Body of pancreas (tissue), 4 donors: Measurements from ENCODE around the gene C5orf47. TPM values are rescaled to one million over a fixed set of nuclear protein-coding genes. Genes with fewer than 3 reads are reported as not detected.

Experiments
- ATAC-seq: fragments of 150-250 bp; one replicate; pipeline ENCODE4 v1.9.1; 2016
- DNase-seq, 4 donors: peaks; one replicate each; pipeline ENCODE4 v3.0.0-alpha.2; 2019
- H3K27ac ChIP-seq, 4 donors: fragments of 200-600 bp; sonication (generic); 1 replicate in 3 of 4; 2 replicates in 1 of 4; pipeline versions ENCODE4 v1.5.1 to v1.6.1; 2016 to 2019; ENCODE audit warnings: mild to moderate bottlenecking in 1 of 4, mixed read lengths in 1 of 4, moderate library complexity in 1 of 4
- H3K27me3 ChIP-seq, 2 donors: fragments of 200-600 bp; sonication (generic); one replicate each; pipeline ENCODE4 v1.6.0; 2016; ENCODE audit warnings: mild to moderate bottlenecking in 1 of 2
- H3K36me3 ChIP-seq, 2 donors: fragments of 200-600 bp; sonication (generic); replicated peaks in 1 of 2; 2 replicates each; pipeline ENCODE4 v1.5.1; 2016; ENCODE audit warnings: low read depth in 2 of 2; ENCODE audit not compliant: insufficient read depth in 1 of 2
- H3K4me1 ChIP-seq: fragments of 200-600 bp; sonication (generic); one replicate; pipeline ENCODE4 v1.6.0; 2016
- H3K4me3 ChIP-seq, 2 donors: fragments of 200-600 bp; sonication (generic); 1 replicate in 1 of 2; 2 replicates in 1 of 2; pipeline ENCODE4 v1.5.1; 2016 to 2019
- H3K9me3 ChIP-seq, 3 donors: fragments of 200-600 bp; sonication (generic); 1 replicate in 2 of 3; 2 replicates in 1 of 3; pipeline ENCODE4 v1.5.1; 2016
- POLR2A ChIP-seq, 3 donors: fragments of 450-650 bp; IDR thresholded peaks; one replicate each; pipeline ENCODE4 v1.6.1; 2016; ENCODE audit warnings: antibody characterized with exemption in 3 of 3, mild to moderate bottlenecking in 2 of 3
- WGBS, 2 donors: methylation state at CpG; one replicate each; pipeline ENCODE4 v1.1.5; 2017; 5-methylcytosine and 5-hydroxymethylcytosine counted together
- intact Hi-C: fragments of 100-400 bp; cut with DNase I; formaldehyde crosslinking; loops from one replicate; pipeline ENCODE4 v1.15.1; 2023
- total RNA-seq, 2 donors: library from RNA; depleted of rRNA; stranded (reverse); fragments of >200 nt; gene quantifications; one replicate each; pipeline ENCODE4 v1.1.0, GENCODE V29; 2016
- TF ChIP-seq, protein P1 (sequence below), 7 experiments: fragments of 450-650 bp in 4 of 7; fragments of 200-600 bp in 3 of 7; sonication (generic) in 3 of 7; IDR thresholded peaks; one replicate each; pipeline ENCODE4 v1.5.1; 2016 to 2019; ENCODE audit warnings: antibody characterized with exemption in 7 of 7

C5orf47 gene, protein sequence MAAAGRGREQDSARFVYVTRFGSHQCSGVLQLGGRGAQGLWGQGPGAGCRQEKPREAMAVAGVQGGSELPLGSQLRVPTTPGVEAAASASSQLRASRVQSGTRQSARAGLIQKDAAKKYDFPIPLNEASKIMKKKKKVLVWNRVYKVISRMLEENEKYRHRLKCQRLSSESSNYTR
- total RNA-seq: not detected

DNA sequence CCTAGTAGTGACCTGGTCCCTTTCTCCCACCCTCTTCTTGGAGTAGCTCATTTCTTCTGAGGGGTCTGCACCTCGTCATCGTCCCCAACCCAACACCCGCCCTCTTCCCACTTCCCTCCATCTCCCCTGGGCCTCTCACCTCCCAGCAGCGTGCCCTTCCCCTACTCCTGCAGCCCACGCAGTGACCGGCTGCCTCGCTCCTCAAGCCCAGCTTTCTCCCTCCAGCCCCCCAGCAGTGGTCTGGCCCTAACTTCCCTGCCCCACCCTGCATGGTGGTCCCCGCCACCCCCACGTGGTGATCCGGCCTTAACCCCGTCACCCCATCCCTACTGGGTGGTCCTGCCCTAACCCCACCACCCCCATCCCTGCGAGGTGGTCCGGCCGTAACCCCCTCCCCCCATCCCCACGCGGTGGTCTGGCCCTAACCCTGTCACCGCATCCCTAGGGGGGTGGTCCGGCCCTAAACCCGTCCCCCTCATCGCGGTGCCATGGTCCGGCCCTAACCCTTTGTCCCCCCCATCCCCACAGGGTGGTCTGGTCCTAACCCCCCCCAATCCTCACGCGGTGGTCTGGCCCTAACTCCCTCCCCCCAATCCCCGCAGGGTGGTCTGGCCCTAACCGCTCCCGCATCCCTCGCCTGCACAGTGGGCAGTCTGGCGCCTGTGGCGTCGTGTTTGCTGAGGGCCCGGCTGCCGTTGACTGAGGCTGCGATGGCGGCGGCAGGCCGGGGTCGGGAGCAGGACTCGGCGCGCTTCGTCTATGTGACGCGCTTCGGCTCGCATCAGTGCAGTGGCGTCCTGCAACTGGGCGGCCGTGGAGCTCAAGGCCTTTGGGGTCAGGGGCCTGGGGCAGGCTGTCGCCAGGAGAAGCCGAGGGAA, at the start of gene C5orf47:
Gene C5orf47 (plus strand): TSS at position 617 of the 878 bp plus-strand sequence. CDS start 94 bp downstream, at position 711.
- 87 to 90% methylated on average over 31 to 40 of the region's 51 CpGs for WGBS, 2 donors
- Histone ChIP-seq H3K4me3 (no peak within 1 kb of the TSS), H3K36me3 (no peaks in the 10 kb centered on the region), H3K27ac (no peak within 1 kb of the TSS), H3K4me1 (no peaks in the 10 kb centered on the region), H3K27me3 (no peaks in the 10 kb centered on the region), H3K9me3 (no peaks in the 10 kb centered on the region)
- no peak for TF ChIP-seq POLR2A (IDR thresholded peaks at IDR 0.05)
- TF ChIP-seq, protein P1, sequence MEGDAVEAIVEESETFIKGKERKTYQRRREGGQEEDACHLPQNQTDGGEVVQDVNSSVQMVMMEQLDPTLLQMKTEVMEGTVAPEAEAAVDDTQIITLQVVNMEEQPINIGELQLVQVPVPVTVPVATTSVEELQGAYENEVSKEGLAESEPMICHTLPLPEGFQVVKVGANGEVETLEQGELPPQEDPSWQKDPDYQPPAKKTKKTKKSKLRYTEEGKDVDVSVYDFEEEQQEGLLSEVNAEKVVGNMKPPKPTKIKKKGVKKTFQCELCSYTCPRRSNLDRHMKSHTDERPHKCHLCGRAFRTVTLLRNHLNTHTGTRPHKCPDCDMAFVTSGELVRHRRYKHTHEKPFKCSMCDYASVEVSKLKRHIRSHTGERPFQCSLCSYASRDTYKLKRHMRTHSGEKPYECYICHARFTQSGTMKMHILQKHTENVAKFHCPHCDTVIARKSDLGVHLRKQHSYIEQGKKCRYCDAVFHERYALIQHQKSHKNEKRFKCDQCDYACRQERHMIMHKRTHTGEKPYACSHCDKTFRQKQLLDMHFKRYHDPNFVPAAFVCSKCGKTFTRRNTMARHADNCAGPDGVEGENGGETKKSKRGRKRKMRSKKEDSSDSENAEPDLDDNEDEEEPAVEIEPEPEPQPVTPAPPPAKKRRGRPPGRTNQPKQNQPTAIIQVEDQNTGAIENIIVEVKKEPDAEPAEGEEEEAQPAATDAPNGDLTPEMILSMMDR (IDR thresholded peaks at IDR 0.05): no peak
- DNase-seq: no peak
- ATAC-seq: no peak
- intact Hi-C loops: no loop called here

DNA sequence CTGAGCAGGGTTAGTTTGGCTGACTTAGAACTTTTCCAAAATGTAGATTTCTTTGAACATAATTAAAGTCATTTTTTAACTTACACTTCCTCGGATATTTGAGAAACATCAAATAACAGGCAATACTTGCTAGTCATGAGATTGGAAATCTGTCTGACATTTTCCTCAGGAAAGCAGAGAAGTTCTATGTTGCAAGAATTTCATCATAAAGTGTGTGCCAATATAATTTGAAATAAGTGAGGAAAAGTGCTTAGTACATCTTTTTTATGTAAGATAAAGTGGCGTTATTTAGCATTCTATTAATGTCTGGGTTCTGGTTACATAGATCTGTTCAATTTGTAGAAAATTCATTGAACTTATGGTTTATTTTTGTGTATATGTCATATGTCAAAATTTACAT, 48.7 kb upstream of the C5orf47 start:
- DNase-seq: no peak
- intact Hi-C loops: no loop called here
- Histone ChIP-seq H3K9me3 (no peaks in the 10 kb centered on the region), H3K4me3 (no peak overlapping the region), H3K4me1 (peaks cover 59% of the 10 kb centered on the region), H3K27me3 (no peaks in the 10 kb centered on the region), H3K36me3 (no peaks in the 10 kb centered on the region), H3K27ac (peak overlapping the region in 1 of 4 donors; percentile 22)
- TF ChIP-seq, protein P1 (IDR thresholded peaks at IDR 0.05): no peak
- TF ChIP-seq POLR2A (IDR thresholded peaks at IDR 0.05): no peak
- 44 to 45% methylated on average over 2 of the region's 2 CpGs for WGBS, 2 donors
- ATAC-seq: no peak

DNA sequence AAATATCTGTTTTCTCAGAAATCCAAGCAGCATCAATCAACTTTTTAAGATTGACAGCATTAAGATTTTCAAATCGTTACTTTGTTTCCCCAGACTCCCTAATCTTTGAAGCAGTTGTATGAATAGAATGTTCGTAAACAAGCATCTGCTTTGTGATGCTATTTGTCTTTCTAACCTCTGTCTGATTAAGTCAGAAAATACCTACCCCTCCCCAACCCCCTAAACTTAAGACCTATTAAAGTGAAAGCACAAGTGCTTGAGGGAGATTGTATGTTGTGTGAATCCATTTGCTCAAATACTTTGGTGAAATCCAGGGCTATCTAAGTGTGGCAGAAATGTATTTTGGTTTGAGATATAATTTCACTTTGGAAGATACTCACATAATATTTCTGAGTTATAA, 47.9 kb upstream of the C5orf47 start:
- Histone ChIP-seq H3K36me3 (no peaks in the 10 kb centered on the region), H3K27ac (peak overlapping the region in 3 of 4 donors; percentile 56 to 66 (median 59)), H3K4me1 (peaks cover 60% of the 10 kb centered on the region), H3K27me3 (no peaks in the 10 kb centered on the region), H3K9me3 (no peaks in the 10 kb centered on the region), H3K4me3 (no peak overlapping the region)
- 32 to 46% methylated on average over 2 of the region's 2 CpGs for WGBS, 2 donors
- TF ChIP-seq POLR2A (IDR thresholded peaks at IDR 0.05): no peak
- intact Hi-C loops: no loop called here
- no peak for ATAC-seq
- no peak for DNase-seq

DNA sequence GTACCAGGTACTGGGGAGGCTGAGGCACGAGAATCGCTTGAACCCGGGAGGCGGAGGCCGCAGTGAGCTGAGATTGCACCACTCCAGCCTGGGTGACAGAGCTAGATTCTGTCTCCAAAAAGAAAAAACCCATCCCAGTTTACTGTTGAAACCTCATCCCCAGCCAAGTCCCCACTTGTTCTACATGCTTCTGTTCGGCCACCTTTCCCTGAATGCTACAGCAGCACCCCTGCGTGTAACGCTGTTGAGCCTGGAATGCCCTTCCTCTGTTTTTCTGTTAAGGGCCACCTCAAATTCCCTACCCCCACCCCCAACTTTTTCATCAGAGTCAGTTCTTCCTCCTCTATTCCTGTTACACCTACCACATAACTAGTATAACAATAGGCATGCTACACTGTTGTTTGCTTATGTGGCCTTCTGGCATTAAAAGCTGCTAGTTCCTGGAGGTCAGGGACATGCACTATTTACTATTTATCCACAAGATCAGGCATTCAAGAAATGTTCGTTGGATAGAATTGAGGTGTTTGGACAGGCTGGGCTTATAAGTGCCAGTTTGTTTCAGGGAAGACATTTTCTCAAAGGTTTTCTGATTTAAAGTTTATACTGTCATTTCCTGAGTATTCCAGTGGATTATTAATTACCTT, 47.1 kb upstream of the C5orf47 start:
- H3K36me3 ChIP-seq: no peaks in the 10 kb centered on the region
- H3K9me3 ChIP-seq: no peaks in the 10 kb centered on the region
- intact Hi-C loops: no loop called here
- DNase-seq: peak in 1 of 4 donors; percentile 23
- H3K4me3 ChIP-seq: no peak overlapping the region
- H3K4me1 ChIP-seq: peaks cover 58% of the 10 kb centered on the region
- WGBS, 2 donors: 64 to 71% methylated on average over 9 of the region's 9 CpGs
- no peak for TF ChIP-seq POLR2A (IDR thresholded peaks at IDR 0.05)
- TF ChIP-seq, protein P1 (IDR thresholded peaks at IDR 0.05): no peak
- no peaks in the 10 kb centered on the region for H3K27me3 ChIP-seq
- peak overlapping the region; percentile 26 to 66 (median 58) for H3K27ac ChIP-seq
- ATAC-seq: peak; percentile 69

DNA sequence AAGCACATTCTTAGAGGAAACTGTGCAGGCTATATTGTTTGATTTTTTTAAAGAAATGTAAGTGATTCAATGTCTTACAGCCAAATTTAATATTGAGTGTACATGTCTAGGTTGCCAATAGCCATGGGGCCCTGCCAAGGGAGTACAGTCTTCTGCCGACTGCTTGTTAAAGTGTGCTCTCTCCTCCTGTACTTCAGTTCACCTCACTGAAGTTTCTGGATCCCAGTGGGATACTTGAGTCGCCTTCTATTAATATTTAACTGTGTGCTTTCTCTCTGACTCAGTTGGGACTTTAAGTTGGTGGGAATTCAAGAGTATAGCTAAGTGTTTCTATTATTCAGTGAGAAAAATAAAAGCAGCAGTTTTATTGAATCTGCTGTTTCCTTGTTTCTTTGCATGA, 44.5 kb upstream of the C5orf47 start:
- no peak for TF ChIP-seq POLR2A (IDR thresholded peaks at IDR 0.05)
- TF ChIP-seq, protein P1 (IDR thresholded peaks at IDR 0.05): no peak
- peak overlapping the region in 2 of 4 donors; percentile 42 to 44 for H3K27ac ChIP-seq
- intact Hi-C loops: no loop called here
- ATAC-seq: no peak
- peaks cover 58% of the 10 kb centered on the region for H3K4me1 ChIP-seq
- no peak overlapping the region for H3K4me3 ChIP-seq
- H3K27me3 ChIP-seq: no peaks in the 10 kb centered on the region
- no peaks in the 10 kb centered on the region for H3K9me3 ChIP-seq
- WGBS, 2 donors: 22 to 25% methylated on average over 2 of the region's 2 CpGs
- peak in 2 of 4 donors; percentile 27 to 61 for DNase-seq
- peaks cover 0 to 14% of the 10 kb centered on the region in 2 donors for H3K36me3 ChIP-seq
